Fibroblast of the aortic adventitia (primary cell): ENCODE measurements around the gene AGTRAP. TPM values are rescaled to one million over a fixed set of nuclear protein-coding genes. Genes with fewer than 3 reads are reported as not detected.

Experiments
- DNase-seq: peaks from one replicate; pipeline ENCODE4 v3.0.0-alpha.2; 2010; ENCODE audit warnings: low read depth
- H3K4me3 ChIP-seq: 2 replicates; pipeline ENCODE4 v1.5.1; 2011; ENCODE audit warnings: low read depth, mild to moderate bottlenecking, control low read depth, low read length, moderate library complexity
- CTCF ChIP-seq: IDR thresholded peaks from 2 replicates; pipeline ENCODE4 v1.5.1; 2011; ENCODE audit warnings: mild to moderate bottlenecking, low read length, control low read depth, inconsistent platforms; ENCODE audit not compliant: insufficient read depth
- total RNA-seq: library from RNA; depleted of rRNA; stranded (reverse); fragments of >200 nt; gene quantifications from 2 replicates; pipeline ENCODE4 v1.2.3, GENCODE V29; 2012; ENCODE audit warnings: low replicate concordance

AGTRAP gene
- total RNA-seq, 1 donor = 49.4 TPM

- TF ChIP-seq CTCF = peak; percentile 41
- peak; percentile 11 for DNase-seq
These were observed 13.3 kb downstream of the AGTRAP start for GRCh38 chr1:11749203-11749689.

GRCh38 chr1:11749996-11750395 lies 14.1 kb downstream of the AGTRAP start:
- DNase-seq = no peak
- no peak for TF ChIP-seq CTCF

More at GRCh38 chr1:11749203-11749689, 13.3 kb downstream of the AGTRAP start:
- H3K4me3 ChIP-seq = no peak overlapping the region

GRCh38 chr1:11751087-11751486 lies 15.2 kb downstream of the AGTRAP start:
- DNase-seq = no peak
- no peak overlapping the region for H3K4me3 ChIP-seq
- no peak for TF ChIP-seq CTCF

More at GRCh38 chr1:11749996-11750395, 14.1 kb downstream of the AGTRAP start:
- H3K4me3 ChIP-seq = no peak overlapping the region

DNA sequence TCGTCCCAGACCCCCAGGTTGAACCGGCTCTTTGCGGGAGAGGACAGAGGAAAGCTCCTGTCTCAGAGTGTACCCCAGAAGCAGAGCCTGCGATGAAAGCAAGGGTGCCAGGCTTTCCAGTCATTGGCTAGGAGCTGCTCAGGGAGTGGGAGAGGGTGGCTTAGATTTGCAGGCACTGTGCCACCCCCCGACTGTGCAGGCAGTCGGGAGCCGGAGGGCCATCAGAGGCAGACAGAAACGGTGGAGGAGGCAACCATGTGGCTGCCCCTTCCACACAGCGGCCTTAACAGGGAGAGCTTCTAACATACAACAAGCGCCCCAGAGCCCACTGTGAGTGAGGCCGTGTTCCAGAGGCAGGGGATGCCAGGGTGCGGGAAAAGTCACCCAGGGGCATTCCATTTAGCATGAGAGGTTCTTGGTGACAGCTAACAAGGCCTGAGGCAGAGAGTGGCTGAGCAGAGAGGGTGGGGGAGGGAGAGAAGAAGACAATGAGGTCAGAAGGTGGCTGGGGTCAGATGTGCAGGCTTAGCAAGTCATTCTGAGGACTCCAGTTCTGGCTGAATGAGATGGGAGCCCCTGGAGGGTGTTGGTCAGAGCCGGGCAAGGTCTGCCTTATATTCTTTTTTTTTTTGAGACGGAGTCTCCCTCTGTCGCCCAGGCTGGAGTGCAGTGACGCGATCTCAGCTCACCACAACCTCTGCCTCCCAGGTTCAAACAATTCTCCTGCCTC lies 16.6 kb downstream of the AGTRAP start:
- TF ChIP-seq CTCF = no peak
- no peak overlapping the region for H3K4me3 ChIP-seq
- DNase-seq = no peak

DNA sequence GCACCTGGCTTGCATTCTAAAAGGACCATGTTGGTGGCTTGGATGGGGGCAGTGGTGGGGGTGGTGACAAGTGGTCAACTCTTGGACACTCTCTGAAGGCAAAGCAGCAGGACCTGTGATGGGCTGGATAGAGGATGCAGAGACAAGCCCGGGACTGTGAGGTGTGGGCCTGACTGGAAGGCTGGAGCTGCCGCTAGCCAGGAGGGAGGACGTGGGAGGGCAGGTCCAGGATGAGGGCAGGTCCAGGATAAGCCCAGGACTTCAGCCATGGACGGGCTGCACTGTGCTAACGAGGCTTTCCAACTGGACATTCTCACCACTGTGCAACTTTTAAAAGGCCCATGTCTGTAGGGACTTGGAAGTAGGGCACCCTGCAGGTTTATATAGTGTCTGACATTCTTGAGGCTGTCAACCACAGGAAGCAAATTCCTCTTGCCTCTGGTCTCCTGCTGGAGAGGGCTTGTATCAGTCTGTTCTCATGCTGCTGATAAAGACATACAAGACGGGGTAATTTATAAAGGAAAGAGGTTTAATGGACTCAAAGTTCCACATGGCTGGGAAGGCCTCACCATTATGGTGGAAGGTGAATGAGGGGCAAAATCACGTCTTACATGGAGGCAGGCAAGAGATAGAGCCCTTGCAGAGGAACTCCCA lies 17.7 kb downstream of the AGTRAP start:
- no peak for TF ChIP-seq CTCF
- peak; percentile 12 for DNase-seq
- H3K4me3 ChIP-seq = no peak overlapping the region

- no peak for DNase-seq
- TF ChIP-seq CTCF = no peak
These were observed 21.1 kb downstream of the AGTRAP start for GRCh38 chr1:11757047-11757446.

More at GRCh38 chr1:11757047-11757446, 21.1 kb downstream of the AGTRAP start:
- H3K4me3 ChIP-seq = no peak overlapping the region
